BE2C (cell line): ENCODE measurements around the gene FREM1.

ENCODE experiments used
- DNase-seq: peaks from one replicate; pipeline ENCODE4 v3.0.0-alpha.2; 2020
- H3K27me3 ChIP-seq: fragments of 250-450 bp; sonication (Bioruptor Pico); 2 replicates; pipeline ENCODE4 v1.5.1; 2020; ENCODE audit warnings: mild to moderate bottlenecking
- H3K36me3 ChIP-seq: fragments of 250-450 bp; sonication (Bioruptor Pico); 2 replicates; pipeline ENCODE4 v1.5.1; 2020; ENCODE audit warnings: mild to moderate bottlenecking
- H3K4me1 ChIP-seq: fragments of 250-450 bp; sonication (Bioruptor Pico); 2 replicates; pipeline ENCODE4 v1.5.1; 2020
- H3K4me3 ChIP-seq: 2 replicates; pipeline ENCODE4 v1.5.1; 2011; ENCODE audit warnings: low read depth, low read length
- H3K9me3 ChIP-seq: fragments of 250-450 bp; sonication (Bioruptor Pico); 2 replicates; pipeline ENCODE4 v1.5.1; 2020
- TF ChIP-seq, protein P1 (sequence below): IDR thresholded peaks from 2 replicates; pipeline ENCODE4 v1.5.1; 2012; ENCODE audit warnings: mild to moderate bottlenecking, low read depth, low read length

The FREM1 gene

DNA sequence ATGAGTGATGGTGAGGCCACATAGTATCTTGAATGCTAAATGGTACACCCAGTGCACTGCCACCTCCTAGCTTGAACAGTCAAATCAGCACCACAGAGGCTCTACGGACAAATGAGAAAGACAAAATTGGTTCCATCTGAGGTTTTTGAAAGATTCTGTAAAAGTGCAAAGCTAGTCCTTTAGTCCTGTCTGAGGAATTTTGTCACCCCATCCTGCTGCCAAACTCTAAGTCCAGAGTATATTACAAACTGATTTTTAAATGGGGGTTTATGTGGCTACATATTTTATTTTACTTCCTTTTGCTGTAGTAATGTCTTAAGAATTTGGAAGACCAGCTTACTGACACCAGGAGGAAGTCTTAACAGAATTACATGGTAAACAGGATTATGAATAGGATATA is 7.7 kb downstream of the FREM1 start:
- peaks cover 6% of the 10 kb centered on the region for H3K4me1 ChIP-seq

DNA sequence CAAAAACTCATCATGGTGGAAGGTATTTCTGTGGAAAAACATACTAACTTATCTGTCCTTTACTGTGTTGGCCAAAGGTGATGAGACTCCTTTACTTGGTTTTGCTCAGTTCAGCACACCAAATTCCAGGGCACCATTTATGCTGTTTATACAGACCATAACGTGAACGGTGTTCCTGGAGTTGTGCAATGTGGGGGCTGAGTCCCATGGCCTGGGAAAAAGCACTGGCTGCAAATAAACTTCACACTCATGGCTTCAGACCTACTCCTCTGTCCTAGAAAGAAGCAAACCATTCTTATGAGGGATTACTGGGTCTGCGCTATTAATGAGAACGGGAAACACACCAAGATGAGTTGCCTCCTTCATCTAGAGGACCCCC is 10.4 kb downstream of the FREM1 start:
- Histone ChIP-seq H3K36me3 (no peaks in the 10 kb centered on the region), H3K27me3 (no peaks in the 10 kb centered on the region), H3K4me1 (no peaks in the 10 kb centered on the region), H3K4me3 (no peak overlapping the region), H3K9me3 (no peaks in the 10 kb centered on the region)
- DNase-seq, result no peak
- TF ChIP-seq, protein P1, sequence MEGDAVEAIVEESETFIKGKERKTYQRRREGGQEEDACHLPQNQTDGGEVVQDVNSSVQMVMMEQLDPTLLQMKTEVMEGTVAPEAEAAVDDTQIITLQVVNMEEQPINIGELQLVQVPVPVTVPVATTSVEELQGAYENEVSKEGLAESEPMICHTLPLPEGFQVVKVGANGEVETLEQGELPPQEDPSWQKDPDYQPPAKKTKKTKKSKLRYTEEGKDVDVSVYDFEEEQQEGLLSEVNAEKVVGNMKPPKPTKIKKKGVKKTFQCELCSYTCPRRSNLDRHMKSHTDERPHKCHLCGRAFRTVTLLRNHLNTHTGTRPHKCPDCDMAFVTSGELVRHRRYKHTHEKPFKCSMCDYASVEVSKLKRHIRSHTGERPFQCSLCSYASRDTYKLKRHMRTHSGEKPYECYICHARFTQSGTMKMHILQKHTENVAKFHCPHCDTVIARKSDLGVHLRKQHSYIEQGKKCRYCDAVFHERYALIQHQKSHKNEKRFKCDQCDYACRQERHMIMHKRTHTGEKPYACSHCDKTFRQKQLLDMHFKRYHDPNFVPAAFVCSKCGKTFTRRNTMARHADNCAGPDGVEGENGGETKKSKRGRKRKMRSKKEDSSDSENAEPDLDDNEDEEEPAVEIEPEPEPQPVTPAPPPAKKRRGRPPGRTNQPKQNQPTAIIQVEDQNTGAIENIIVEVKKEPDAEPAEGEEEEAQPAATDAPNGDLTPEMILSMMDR, result no peak

More for the DNA sequence above, 7.7 kb downstream of the FREM1 start:
- H3K9me3 ChIP-seq, result no peaks in the 10 kb centered on the region
- no peaks in the 10 kb centered on the region for H3K27me3 ChIP-seq
- H3K4me3 ChIP-seq, result no peak overlapping the region
- H3K36me3 ChIP-seq, result no peaks in the 10 kb centered on the region
- TF ChIP-seq, protein P1, result no peak
- no peak for DNase-seq

DNA sequence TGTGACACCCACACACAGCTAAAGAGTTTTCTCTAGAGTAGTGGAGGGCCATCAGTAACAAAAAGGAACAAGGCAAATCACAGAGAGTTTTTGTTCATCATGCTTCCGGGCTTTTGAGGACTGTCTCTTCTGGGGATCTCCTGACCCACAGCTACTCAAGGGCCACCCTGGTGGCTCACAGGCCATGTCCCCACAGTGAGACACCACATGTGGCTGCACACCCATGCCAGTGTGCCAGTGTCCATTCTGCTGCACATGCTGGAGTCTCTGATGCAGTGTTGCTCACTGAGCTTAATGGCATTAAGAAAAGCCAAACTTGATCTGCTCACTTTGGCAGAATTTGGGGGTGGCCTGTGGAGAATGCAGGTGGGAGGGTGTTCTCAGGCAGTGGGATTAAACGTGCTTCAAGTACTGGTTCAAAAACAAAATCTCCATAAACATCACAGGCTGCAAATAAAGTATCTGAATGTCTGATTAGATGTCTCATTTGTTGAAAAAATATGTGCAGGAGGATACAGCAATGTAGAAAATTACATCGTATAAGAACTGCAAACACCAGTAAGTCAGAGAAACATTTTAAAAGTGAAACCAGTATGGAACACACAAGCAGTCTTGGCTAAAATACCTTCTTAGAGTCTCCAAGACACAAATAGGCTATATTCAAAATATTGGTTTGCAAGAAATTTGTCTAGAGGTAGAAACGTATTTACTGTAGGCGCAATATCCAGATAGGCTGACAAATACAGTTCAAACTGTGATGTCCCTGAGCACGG is 11.0 kb downstream of the FREM1 start:
- Histone ChIP-seq H3K4me3 (no peak overlapping the region), H3K27me3 (no peaks in the 10 kb centered on the region), H3K4me1 (no peaks in the 10 kb centered on the region), H3K9me3 (no peaks in the 10 kb centered on the region), H3K36me3 (no peaks in the 10 kb centered on the region)
- no peak for DNase-seq
- TF ChIP-seq, protein P1, result no peak

DNA sequence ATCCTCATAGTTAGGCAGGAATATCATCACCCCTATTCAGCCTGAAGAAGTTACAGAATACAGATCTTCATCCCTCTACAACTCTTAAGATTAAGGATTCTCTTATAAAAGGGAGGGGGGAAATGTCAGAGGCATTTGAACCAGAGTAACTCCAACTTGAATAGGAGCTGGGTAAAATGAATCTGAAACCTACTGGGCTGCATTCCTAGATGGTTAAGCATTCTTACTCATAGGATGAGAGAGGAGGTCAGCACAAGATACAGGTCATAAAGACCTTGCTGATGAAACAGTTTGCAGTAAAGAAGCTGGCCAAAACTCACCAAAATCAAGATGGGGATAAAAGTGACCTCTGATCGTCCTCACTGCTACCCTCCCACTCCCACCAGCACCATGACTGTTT is 14.4 kb downstream of the FREM1 start:
- TF ChIP-seq, protein P1, result no peak
- Histone ChIP-seq H3K36me3 (no peaks in the 10 kb centered on the region), H3K9me3 (no peaks in the 10 kb centered on the region), H3K4me1 (no peaks in the 10 kb centered on the region), H3K4me3 (no peak overlapping the region), H3K27me3 (no peaks in the 10 kb centered on the region)
- no peak for DNase-seq

DNA sequence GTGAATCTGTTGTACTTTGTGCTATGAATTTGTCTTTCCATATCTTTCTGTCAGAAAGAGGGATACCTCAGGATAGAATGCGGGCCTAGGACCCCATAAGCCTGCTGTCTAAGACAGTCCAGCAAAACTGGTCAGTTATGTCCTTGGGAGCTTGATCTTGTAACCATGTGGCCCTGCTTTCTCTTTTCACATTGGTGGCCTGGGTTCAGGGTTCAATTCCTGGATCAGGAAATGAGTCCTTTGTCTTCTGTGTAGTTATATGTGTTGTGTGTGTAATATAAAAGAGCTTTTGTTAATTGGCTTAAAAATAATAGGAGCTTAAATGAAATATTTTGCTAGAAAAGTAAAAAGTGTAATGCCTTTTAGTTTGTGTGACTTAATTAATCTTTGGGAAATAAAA is 16.9 kb downstream of the FREM1 start:
- Histone ChIP-seq H3K4me3 (no peak overlapping the region), H3K27me3 (no peaks in the 10 kb centered on the region), H3K36me3 (no peaks in the 10 kb centered on the region), H3K9me3 (no peaks in the 10 kb centered on the region), H3K4me1 (no peaks in the 10 kb centered on the region)
- TF ChIP-seq, protein P1, result no peak
- DNase-seq, result no peak

DNA sequence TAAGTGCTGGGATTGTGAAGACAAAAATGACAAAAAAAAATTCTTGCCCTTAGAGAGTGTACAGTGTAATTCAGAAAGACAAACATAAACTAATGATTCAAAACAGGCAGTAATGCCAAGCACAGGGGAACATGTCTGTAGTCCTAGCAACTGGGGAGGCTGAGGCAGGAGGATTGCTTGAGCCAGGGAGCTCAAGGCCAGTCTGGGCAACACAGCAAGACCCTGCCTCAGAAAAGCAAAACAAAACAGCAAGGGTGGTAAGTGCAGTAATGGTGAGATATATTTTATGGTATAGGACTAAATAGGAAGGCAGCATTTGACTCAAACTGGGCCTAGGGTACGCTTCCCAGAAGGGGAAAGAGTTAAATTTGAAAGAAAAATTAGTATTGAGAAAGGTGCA is 18.9 kb downstream of the FREM1 start:
- Histone ChIP-seq H3K27me3 (no peaks in the 10 kb centered on the region), H3K9me3 (no peaks in the 10 kb centered on the region), H3K4me3 (no peak overlapping the region), H3K4me1 (no peaks in the 10 kb centered on the region), H3K36me3 (no peaks in the 10 kb centered on the region)
- DNase-seq, result no peak
- TF ChIP-seq, protein P1, result no peak
